Tongue (tissue), 2 donors: ENCODE measurements around the gene SDHA. TPM values are rescaled to one million over a fixed set of nuclear protein-coding genes. Genes with fewer than 3 reads are reported as not detected.
"Not testable (repeated sequence)": the region's sequence is repeated elsewhere in the genome, so short reads cannot be mapped to it uniquely, and the experiment has no call there.

Experiments used
- DNase-seq: peaks from one replicate; pipeline ENCODE4 v3.0.0-alpha.2; 2015
- total RNA-seq: library from RNA; depleted of rRNA; stranded (reverse); fragments of >200 nt; gene quantifications from one replicate; pipeline ENCODE4 v1.2.3, GENCODE V29; 2014

SDHA gene
- total RNA-seq, 1 donor from 2014 or later: 201 TPM

GRCh38 chr5:198516-199196, 19.5 kb upstream of the SDHA start:
- DNase-seq: no peak

- DNase-seq: no peak
These were observed 18.7 kb upstream of the SDHA start for GRCh38 chr5:199197-199949.

DNA sequence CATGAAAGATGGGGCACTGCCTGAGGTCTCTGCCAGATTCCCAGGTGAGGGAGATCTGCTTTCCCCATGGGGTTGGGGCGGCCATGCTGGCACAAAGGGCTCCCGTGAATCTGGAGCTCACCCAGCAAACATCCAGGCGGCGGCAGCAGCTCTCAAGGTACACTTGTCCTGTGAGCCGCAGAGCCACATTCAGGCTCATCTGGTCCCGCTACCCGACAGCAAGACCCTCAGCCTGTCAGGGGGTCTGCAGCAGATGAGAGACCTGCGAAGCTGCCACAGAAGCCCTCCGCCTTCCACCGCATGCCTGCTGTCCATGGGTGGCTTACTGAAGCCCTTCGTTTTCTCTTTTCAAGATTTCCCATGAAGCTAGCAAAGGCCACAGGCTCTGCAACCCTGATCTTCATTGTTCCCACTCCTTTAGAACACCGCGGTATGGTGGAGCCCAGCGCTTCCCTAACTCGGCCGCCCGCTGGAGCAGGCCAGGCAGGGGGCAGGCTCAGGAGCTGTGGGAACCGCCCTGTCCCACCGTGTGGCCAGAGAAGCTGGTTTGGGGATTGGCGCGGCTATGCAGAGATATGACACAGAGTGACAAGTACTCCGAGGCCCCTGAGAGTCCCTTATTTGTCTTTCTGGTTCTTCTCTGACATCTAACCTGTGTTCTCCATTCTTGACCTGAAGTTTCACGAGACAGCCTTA, 18.0 kb upstream of the SDHA start:
- DNase-seq: no peak

DNA sequence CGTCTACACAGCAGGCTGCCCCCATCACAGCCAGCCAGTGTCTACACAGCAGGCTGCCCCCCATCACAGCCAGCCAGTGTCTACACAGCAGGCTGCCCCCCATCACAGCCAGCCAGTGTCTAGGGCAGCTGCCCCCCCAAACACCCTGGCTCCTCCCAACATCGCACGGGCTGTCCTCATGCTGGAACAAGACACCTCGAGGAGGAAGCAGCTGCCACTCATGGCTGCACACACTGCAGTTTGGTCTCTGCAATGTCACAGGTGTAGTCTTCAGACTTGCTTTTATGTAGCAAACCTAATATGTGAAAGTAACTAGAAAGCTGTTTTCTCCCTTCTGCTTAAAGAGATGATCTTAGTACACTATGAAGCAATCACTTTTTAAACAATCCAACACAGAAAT, 17.1 kb upstream of the SDHA start:
- DNase-seq: no peak

- no peak for DNase-seq
These were observed 16.4 kb upstream of the SDHA start for GRCh38 chr5:201672-202071.

- DNase-seq: no peak
These were observed 14.7 kb upstream of the SDHA start for GRCh38 chr5:203246-203930.

- DNase-seq: no peak
These were observed 14.1 kb upstream of the SDHA start for GRCh38 chr5:204001-204400.

- no peak for DNase-seq
These were observed 13.7 kb upstream of the SDHA start for GRCh38 chr5:204462-204861.

DNA sequence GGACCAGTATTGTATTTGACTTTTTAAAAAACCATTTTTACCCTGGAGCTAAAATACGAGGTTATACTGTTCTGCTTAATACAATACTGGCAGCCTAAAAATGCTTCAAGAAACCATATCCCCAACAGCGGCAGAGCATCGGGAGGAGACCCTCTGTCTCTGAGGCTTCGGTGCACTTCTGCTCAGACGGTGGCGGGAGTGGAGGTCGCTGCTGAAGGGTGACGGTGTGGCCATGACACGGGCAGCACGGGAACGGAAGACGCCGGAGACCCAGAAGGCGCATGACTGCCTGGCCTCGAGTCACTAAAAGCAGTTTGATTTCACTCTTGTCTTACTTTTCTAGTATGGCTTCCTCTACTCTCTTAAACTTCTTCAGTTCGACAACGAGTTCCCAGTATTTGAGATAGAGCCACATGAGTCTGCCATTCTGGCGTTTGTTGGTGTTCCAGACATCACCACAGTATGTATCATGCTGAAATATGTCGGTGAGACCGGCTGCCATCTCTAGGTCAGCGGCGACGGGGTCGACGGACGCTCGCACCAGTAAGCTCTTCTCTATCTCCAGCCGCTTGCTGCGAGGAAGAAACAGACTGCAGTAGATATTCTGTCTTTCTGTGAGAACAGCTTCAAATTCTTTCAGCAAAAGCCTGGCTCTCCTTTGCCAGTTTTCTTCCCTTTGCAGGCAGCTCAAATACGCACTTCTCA, 13.0 kb upstream of the SDHA start:
- DNase-seq: no peak

- DNase-seq: no peak
These were observed 11.7 kb upstream of the SDHA start for GRCh38 chr5:206406-206805.

DNA sequence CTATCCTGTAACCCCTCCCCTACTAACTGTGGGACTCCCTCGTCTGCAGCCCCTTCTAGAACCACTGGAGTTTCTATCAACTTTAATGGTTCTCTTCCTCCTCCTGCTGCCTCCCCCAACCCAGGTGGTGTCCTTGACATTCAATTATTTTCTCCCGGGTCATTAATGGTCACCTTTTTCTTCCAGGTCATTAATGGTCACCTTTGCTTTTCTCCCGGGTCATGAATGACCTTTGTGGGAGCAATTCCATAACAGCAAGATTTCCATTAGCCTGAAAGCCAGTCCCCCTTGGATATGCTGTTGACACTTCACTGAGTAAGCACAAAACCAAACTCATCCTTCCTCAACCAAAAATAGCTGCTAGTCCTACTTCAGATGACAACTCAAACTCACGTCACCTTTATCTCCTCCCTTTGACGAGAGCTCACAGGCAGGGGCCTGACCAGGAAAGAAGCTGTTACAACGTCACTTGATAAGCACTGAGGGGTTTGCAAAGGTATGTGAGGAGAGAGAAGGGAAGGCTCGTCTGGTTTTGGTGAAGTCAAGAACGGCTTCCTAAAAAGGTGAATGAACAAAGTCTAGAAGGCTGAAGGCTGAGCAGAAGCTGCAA, 11.1 kb upstream of the SDHA start:
- DNase-seq: no peak

DNA sequence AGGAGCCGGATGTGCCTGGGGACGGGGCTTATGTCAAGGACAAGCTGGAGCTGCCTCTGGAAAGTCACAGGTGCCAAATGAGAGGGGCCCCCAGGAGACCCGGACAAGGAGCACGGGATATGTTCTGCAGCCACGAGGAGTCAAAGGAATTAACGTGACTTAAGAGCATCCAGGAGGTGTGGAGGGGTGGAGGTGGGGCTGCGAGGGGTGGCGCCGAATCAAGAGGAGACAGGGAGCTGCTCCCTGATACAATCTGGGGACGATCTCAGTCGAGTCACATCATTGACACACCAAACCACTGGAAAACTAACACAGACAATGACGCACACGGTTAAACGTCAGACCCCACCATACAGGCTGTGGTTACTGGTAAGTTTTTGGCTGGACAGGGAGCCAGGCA, 10.5 kb upstream of the SDHA start:
- DNase-seq: no peak

- no peak for DNase-seq
These were observed 9.5 kb upstream of the SDHA start for GRCh38 chr5:208449-209114.

DNA sequence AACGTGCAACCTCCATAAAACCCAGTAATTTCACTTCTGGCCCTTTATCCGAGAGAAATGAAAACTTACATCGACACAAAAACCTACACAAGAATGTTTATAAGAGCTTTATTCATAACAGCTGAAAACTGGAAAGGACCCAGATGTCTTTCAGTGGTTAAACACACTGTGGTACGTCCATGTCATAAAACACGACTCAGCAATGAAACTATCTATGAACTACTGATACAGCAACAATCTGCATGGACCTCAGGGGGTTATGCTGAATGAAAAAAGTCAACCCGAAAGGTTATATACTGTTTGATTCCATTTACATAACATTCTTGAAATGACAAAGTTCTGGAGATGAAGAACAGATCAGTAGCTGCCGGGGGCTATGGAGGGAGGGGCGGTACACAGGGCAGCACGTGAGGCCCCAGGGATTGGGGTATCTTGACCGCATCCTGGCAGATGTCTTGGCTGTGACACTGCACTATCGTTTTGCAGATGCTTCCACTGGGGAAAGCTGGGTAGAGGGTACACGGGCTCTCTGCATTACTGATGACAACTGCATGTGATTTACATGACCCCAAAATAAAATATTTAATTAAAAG, 4.2 kb upstream of the SDHA start:
- no peak for DNase-seq

DNA sequence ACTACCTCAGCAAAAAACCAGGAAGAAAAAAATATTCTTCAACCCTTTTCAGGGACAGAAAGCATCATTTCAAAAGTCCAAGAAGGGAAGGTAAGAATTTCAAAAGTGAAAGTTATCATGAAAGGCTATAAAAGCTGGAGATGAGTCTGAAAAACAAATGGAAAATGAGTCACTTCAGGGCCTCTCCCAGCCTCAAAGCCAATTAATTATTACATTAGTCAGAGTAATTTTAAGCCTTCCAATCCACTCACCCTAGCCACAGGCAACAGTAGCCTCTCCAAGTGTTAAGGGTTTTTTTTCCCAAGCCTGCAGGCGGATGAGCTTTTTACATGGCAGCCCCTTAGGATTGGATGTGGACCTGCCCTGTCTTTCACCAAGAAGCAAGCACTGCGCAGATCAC, 2.9 kb upstream of the SDHA start:
- not testable (repeated sequence) for DNase-seq

GRCh38 chr5:216076-216475, 2.0 kb upstream of the SDHA start:
- DNase-seq: not testable (repeated sequence)

DNA sequence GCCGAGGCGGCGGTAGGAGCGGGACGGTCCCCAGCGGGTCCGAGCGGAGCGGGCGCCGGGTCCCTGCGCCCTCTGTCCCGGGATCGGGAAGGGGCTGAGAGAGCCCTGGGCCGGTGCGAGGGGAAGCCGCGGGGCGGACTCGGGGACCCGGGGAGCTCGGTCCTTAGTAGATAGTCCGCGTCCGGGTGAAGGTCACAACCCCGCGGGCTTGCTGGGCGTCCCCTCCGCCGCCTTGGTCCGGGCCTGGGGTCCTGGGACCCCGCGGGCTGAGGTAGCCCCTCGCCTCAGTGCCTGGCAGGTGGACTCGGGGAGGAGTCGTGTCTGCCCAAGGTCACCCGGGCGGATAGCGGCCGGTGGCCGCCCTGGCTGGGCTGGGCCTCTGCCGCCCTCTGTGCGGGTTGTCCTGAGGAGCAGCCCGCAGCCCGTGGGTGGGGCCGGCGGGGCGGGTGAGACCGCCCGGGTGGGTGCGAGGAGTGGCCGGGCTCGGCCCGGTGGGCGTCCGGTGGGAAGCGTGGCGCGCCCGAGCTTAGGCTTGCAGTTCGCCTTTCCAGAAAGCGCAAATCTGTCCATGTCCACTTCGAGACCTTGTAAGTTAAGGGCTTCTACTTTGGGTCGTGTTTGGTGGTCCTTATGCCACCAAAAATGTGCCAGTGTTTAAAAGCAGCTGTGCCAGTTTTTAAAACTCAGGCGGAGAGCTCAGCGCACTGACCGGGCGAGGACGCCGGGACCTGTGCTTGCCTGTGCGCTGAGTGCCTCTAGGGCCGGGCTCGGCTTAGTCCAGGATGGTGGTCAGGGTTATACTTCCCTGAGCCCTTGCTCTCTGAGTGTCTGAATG, 554 bp downstream of the SDHA start:
- DNase-seq: peak; percentile 28

- DNase-seq: peak; percentile 27
These were observed 1.3 kb downstream of the SDHA start for GRCh38 chr5:219460-219863.

- no peak for DNase-seq
These were observed 1.9 kb downstream of the SDHA start for GRCh38 chr5:219991-220390.
